Activated T-cell treated with anti-CD3 and anti-CD28 coated beads, Interleukin-2, amount 50 U/mL, for 24 hours (primary cell): Measurements from ENCODE around the gene RIC8A.
"Not testable (repeated sequence)": the region's sequence is repeated elsewhere in the genome, so short reads cannot be mapped to it uniquely, and the experiment has no call there.

ENCODE experiments used
- DNase-seq: peaks from one replicate; pipeline ENCODE4 v3.0.0-alpha.2; 2020
- H3K27ac Mint-ChIP-seq: 2 replicates; pipeline ENCODE4 v1.8.0; 2020; ENCODE audit warnings: mild to moderate bottlenecking, mixed read lengths
- H3K27me3 Mint-ChIP-seq: 2 replicates; pipeline ENCODE4 v1.8.0; 2020; ENCODE audit warnings: mixed read lengths
- H3K36me3 Mint-ChIP-seq: 2 replicates; pipeline ENCODE4 v1.8.0; 2020; ENCODE audit warnings: low read depth, mixed read lengths
- H3K4me1 Mint-ChIP-seq: 2 replicates; pipeline ENCODE4 v1.8.0; 2020; ENCODE audit warnings: low read depth, mixed read lengths
- H3K4me3 Mint-ChIP-seq: 2 replicates; pipeline ENCODE4 v1.8.0; 2020; ENCODE audit warnings: mild to moderate bottlenecking, moderate library complexity, mixed read lengths
- H3K9me3 Mint-ChIP-seq: 2 replicates; pipeline ENCODE4 v1.8.0; 2020; ENCODE audit warnings: mixed read lengths

Gene RIC8A

DNA sequence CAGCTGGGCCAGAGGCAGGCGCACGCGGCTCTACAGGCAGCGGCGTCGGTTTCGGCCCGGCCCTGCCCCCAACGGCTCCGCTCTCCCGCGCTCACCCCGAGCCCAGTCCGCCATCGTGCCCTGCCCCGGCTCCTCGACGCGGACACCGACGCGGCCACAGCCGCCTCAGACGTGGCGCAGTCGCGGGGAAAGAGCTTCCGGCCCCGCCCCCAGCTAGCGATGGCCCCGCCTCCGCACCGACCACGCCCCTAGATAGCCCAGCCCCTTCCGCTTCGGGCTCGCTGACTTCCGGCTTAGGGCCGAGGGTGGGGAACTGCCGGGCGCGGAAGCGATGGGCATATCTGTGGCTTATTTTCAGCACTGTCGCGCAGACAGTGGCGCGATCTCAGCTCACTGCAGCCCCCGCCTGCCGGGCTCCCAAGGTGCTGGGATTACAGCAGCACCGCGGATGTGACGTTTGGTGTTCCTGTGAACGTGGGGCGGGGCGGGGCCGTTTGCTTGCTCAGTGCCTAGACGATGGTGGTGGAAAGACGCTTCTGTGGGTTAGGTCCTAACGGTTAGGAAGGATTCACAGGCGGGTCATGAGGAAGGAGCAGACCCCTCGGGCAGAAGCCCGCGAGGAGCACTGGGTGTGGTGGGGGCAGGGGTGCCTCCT, at the start of gene RIC8A, which contains the start of gene BET1L:
TSS of gene RIC8A (plus strand) at position 501 of the 655 bp plus-strand sequence. CDS start 1,147 bp downstream, outside the sequence.
TSS of gene BET1L (minus strand) at position 192 of the 655 bp plus-strand sequence. CDS start at position 114, 78 bp downstream.
- Mint-ChIP-seq H3K4me1 (peaks cover 62% of the 10 kb centered on the region), H3K9me3 (no peaks in the 10 kb centered on the region), H3K27me3 (no peaks in the 10 kb centered on the region), H3K27ac (peak within 1 kb of the TSS; percentile 97), H3K36me3 (peaks cover 92% of the 10 kb centered on the region), H3K4me3 (peak within 1 kb of the TSS; percentile 99)
- peak; percentile 99 for DNase-seq

DNA sequence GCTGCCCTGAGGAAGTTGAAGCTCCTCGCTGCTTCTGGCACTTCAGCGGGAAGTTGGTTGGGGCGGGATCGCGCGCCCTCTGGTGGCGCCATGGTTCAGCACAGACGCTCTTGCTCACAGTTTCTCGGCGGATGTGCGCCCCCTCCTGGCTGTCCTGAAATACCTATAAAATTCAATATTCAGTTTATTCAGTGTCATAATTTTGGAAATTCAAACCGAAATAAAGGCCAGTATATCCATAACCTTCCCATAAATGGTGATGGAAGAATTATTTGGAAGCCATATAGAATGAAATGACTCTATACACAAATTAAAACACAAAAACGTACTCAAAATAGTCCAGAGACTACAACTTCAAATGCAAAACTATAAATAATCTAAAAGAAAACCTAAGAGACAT, 27.3 kb upstream of the RIC8A start:
- not testable (repeated sequence) for H3K9me3 Mint-ChIP-seq, H3K4me3 Mint-ChIP-seq, H3K4me1 Mint-ChIP-seq, DNase-seq, H3K27me3 Mint-ChIP-seq, H3K36me3 Mint-ChIP-seq, H3K27ac Mint-ChIP-seq

DNA sequence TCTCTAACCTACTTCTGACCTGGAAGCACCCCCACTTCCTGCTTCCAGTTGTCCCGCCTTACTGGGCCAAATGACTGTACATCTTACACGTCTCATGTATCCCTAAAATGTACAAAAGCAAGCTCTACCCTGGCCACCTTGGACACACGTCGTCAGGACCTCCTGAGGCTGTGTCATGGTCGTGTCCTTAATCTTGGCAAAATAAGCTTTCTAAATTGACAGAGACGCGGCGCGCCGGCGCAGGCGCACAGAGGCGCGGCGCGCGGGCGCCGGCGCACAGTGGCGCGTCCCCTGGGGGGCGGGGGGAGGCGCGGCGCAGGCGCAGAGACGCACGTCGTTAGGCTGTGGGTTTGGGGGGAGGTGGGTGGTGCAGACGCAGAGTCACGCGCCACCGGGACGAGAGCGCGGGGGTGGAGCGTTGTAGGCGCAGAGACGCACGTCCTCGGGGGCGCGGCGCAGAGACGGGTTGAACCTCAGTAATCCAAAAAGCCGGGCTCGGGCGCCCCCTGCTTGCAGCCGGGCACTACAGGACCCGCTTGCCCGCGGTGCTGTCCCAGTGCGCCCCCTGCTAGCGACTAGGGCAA, 18.2 kb upstream of the RIC8A start:
- DNase-seq, H3K36me3 Mint-ChIP-seq, H3K4me3 Mint-ChIP-seq, H3K4me1 Mint-ChIP-seq, H3K9me3 Mint-ChIP-seq, H3K27me3 Mint-ChIP-seq, H3K27ac Mint-ChIP-seq: not testable (repeated sequence)

DNA sequence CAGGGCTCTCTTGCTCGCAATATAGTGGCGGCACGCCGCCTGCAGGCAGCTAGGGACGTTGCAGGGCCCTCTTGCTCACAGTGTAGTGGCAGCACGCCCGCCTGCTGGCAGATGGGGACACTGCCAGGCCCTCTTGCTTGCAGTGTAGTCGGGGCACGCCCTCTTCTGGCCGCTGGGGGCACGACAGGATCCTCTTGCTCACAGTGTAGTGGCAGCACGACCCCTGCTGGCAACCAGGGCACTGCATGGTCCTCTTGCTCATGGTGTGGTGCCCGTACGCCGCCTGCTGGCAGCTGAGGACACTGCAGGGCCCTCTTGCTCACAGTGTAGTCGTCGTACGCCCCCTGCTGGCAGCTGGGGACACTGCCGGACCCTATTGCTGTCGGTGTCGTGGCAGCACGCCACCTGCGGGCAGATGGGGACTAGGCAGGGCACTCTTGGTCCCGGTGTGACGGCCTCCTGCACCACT, 17.6 kb upstream of the RIC8A start:
- H3K36me3 Mint-ChIP-seq, H3K9me3 Mint-ChIP-seq, H3K27ac Mint-ChIP-seq, H3K4me1 Mint-ChIP-seq, H3K4me3 Mint-ChIP-seq, H3K27me3 Mint-ChIP-seq: not testable (repeated sequence)
- DNase-seq, result peak; percentile 47

DNA sequence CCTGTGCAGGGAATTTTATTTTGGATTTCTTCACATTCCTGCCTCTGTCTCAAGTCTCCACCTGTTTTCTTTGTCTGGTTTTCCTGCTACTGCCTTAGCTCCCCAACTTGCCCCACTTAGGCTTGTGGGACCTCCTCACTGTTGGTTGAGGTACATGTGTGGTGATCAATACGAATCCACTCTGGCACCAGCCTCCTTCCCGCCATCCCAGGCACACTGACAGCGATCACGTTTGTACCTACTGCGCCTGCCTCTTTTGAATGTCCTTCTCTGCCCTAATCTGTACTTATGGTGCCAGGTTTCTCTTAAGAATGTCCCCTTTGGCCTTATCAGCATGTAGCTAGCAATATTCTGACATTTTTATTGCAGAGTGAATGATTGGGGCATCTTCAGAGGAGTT, 17.0 kb upstream of the RIC8A start:
- H3K4me3 Mint-ChIP-seq, H3K27ac Mint-ChIP-seq, DNase-seq, H3K27me3 Mint-ChIP-seq, H3K36me3 Mint-ChIP-seq, H3K9me3 Mint-ChIP-seq, H3K4me1 Mint-ChIP-seq: not testable (repeated sequence)

DNA sequence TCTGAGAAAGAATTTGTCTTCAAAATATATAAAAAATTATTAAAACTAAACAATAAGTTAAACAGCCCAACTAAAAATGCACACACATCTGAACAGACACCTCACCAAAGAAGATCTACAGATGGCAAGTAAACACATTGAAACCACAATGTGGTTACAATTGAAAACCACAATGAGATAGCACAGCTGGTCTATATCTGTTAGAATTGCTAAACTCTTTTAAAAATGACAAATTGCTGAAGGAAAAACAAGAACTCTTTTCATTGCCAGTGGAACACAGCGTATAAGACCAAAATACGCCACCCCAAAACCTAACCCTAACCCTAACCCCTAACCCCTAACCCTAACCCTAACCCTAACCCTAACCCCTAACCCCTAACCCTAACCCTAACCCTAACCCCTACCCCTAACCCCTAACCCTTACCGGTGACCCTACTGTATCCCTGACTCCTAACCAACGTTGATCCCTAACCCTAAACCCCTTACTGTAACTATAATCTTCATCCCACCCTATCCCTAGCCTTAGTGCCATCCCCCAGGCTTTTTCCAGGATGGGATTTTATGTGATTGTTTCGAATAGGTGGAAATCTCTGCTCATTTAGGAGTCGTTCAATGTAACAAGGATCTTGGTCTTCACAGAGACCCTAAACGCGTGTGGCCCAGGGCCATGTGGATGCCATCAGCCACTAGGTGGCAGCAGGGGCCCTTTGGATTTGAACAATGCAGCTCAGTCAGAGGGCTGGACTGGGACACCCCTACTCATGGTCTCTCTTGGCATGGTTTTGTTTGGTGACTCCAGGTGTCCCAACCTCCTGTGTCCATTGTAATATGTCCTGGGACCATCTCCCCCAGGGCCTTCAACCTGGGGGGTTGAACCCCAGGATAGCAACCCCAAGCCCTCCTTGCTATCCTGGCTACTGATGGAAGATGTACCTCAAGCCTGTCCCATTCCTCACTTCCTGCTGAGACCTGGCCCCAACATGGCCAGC, 15.7 kb upstream of the RIC8A start:
- H3K27me3 Mint-ChIP-seq, H3K27ac Mint-ChIP-seq, H3K4me3 Mint-ChIP-seq, H3K36me3 Mint-ChIP-seq, H3K4me1 Mint-ChIP-seq, H3K9me3 Mint-ChIP-seq: not testable (repeated sequence)
- peak; percentile 81 for DNase-seq

DNA sequence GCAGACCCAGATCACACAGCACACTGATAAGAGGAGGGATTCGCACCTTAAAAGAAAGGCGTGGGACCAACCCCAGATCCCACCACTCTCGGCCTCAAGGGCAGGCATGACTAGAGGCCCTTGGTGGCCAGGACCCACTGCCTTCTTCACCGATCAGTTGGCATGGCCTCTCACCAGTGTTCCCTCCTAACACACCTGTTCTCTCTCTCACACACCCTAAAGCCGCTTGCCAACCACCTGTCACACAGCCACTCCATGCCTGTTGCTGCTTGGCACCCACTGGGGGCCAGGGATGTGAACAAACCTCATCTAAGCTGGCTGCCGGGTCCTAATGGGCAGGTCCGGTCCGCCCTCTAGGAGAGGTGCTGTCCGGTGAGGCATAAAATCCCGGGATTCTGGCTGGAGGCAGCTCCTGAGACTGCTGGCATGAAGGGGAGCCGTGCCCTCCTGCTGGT, 14.8 kb upstream of the RIC8A start, which contains the start of gene SCGB1C1:
TSS of gene SCGB1C1 (plus strand) at position 405 of the 455 bp plus-strand sequence. CDS start at position 427, 22 bp downstream.
- H3K9me3 Mint-ChIP-seq, H3K27me3 Mint-ChIP-seq, H3K4me3 Mint-ChIP-seq, H3K4me1 Mint-ChIP-seq, DNase-seq, H3K27ac Mint-ChIP-seq, H3K36me3 Mint-ChIP-seq: not testable (repeated sequence)

DNA sequence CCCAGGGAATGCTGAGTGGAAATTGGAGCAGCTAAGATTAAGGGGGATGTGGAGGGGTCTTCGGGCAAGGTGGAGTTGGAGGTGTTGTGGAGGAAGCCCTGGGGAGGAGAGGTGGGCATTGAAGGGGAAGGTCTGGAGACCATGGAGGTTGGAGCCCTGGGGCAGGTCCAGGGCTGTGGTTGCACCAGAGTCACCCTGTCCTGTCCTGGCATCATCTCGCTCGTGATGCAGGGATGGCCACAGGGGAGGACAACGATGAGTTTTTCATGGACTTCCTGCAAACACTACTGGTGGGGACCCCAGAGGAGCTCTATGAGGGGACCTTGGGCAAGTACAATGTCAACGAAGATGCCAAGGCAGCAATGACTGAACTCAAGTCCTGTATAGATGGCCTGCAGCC, 14.0 kb upstream of the RIC8A start:
- not testable (repeated sequence) for DNase-seq, H3K27ac Mint-ChIP-seq, H3K4me3 Mint-ChIP-seq, H3K9me3 Mint-ChIP-seq, H3K36me3 Mint-ChIP-seq, H3K4me1 Mint-ChIP-seq, H3K27me3 Mint-ChIP-seq

DNA sequence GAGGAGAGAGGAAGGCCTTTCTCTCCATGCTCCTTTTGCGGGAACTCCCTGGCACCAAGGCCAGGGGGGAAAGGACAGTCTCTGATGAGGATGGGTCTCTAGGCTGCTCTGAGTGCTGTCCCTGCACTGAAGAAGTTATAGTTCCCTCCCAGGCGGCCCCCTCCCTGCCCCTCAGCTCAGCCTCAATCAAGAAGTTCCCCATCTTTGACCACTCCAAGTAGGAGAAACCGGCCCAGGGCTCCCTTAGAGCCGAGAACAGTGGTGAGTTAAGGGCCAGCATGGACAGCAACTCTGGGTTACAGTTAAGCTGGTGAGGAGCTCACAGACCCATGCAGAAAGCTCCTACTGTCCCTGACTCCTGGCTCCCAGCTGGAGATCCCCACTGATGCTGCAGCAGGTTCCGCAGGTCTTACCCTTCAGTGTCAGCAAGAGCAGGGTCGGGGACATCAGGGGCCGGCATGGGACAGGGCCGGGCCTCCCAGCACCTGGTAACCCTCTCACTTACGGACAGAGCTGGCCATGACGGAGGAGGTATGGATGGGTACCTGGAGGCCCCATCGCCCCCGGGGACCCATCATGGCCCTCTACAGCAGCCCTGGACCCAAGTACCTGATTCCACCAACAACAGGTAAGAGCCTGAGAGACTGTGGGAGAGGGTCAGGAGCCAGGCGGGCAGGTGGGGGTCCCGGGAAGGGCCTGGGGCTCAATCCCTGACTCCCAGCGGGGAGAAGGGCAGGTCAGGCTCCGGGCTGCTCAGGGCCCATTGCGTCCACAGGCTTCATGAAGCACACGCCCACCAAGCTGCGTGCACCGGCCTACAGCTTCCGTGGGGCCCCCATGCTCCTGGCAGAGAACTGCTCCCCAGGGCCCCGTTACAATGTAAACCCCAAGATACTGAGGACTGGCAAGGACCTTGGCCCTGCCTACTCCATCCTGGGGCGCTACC, 10.4 kb upstream of the RIC8A start:
- H3K27me3 Mint-ChIP-seq, result no peaks in the 10 kb centered on the region
- H3K9me3 Mint-ChIP-seq, result no peaks in the 10 kb centered on the region
- DNase-seq, result peak; percentile 25
- H3K27ac Mint-ChIP-seq, result no peak overlapping the region
- H3K36me3 Mint-ChIP-seq, result peaks cover 22% of the 10 kb centered on the region
- no peak overlapping the region for H3K4me3 Mint-ChIP-seq
- H3K4me1 Mint-ChIP-seq, result peaks cover 14% of the 10 kb centered on the region

DNA sequence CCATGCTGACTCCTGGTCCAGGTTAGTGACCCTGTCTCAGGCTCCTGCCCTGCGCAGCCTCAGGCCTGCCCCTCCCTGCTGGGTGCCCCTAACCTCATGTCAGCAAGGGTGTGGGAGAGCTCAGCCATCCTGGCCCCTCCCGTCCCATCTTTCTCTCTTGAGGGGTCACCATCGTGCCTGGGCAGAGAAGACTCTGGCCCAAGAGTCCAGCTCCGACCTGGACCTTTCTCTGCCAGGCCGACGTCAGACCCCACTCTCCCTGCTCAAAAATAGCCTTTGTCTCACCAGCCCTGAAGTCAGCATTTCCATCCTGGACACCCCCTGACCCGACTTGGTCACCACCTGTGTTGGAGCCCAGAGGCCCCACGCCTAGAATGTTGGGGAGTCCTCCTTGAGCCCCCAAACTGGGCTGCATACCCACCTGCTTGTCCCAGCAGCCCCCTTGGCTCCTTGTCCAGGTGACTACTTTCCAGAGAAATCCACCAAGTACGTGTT, 9.7 kb upstream of the RIC8A start:
- no peak for DNase-seq
- no peak overlapping the region for H3K4me3 Mint-ChIP-seq
- H3K27me3 Mint-ChIP-seq, result no peaks in the 10 kb centered on the region
- H3K9me3 Mint-ChIP-seq, result no peaks in the 10 kb centered on the region
- no peak overlapping the region for H3K27ac Mint-ChIP-seq
- H3K4me1 Mint-ChIP-seq, result peaks cover 19% of the 10 kb centered on the region
- peaks cover 30% of the 10 kb centered on the region for H3K36me3 Mint-ChIP-seq

DNA sequence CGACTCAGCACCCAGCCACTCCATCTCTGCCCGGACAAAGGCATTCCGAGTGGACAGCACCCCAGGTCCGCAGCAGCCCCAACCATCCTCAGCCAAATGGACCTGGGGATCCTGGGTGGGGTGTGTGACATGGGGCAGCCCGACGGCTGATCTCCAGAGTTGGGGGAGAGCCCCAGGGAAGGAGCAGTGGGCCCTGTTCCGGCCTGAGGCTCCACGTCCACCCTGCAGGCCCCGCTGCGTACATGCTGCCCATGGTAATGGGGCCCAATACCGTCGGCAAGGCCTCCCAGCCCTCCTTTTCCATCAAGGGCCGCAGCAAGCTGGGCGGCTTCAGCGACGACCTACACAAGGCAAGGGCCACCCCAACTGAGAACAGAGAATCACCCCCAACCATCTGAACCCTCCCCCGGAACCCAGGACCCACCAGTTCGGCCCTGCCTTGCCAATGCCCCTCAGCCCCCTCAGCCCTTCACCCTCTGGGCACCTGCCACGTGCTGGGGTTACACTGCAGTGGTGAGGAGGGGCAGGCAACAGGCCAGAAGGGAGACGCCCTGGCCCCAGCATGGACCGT, 9.2 kb upstream of the RIC8A start:
- no peak for DNase-seq
- H3K9me3 Mint-ChIP-seq, result no peaks in the 10 kb centered on the region
- H3K27me3 Mint-ChIP-seq, result no peaks in the 10 kb centered on the region
- H3K27ac Mint-ChIP-seq, result peak overlapping the region; percentile 35
- H3K36me3 Mint-ChIP-seq, result peaks cover 35% of the 10 kb centered on the region
- peaks cover 24% of the 10 kb centered on the region for H3K4me1 Mint-ChIP-seq
- H3K4me3 Mint-ChIP-seq, result no peak overlapping the region

DNA sequence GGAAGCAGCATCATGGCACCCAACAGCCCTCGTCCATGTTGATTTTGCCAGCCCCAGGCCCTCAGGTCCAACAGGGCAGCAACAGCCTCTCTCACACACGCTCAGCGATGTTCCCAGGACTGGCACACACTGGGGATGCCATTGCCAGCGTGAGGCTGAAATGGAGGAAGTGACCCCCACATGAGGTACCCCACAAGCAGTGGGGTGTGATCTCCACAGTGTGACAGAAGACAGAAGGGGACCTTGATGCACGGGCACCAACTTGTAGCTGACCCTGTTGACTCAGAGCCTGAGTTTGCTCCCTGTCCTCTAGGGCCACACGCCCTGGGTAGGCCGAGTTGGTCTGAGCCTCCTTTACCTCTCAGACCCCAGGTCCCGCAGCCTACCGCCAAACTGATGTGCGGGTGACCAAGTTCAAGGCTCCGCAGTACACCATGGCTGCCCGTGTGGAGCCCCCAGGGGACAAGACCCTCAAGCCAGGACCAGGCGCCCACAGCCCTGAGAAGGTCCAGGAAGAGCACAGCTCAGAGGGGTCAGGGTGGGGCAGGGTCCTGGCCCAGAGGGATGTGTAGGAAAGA, 8.4 kb upstream of the RIC8A start:
- no peak for DNase-seq
- H3K27me3 Mint-ChIP-seq, result no peaks in the 10 kb centered on the region
- H3K4me1 Mint-ChIP-seq, result peaks cover 32% of the 10 kb centered on the region
- no peaks in the 10 kb centered on the region for H3K9me3 Mint-ChIP-seq
- H3K4me3 Mint-ChIP-seq, result no peak overlapping the region
- peaks cover 43% of the 10 kb centered on the region for H3K36me3 Mint-ChIP-seq
- H3K27ac Mint-ChIP-seq, result no peak overlapping the region

DNA sequence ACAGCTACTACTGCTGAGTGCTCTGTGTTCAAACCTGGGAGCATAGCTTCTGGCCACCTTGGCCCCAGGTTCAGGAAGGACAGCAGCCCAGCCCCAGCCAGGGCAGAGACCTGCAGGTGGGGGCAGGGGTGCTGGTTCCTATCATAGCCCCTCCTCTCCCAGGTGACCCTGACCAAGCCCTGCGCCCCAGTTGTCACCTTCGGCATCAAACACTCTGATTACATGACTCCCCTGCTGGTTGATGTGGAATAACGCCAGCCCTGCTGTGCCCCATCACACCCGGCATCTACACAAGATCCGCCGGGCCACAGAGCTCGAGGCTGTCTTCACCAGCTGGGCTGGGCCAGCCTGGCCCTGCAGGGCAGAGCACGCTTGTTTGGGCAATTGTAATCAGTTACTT, 7.7 kb upstream of the RIC8A start:
- Mint-ChIP-seq H3K4me3 (no peak overlapping the region), H3K9me3 (no peaks in the 10 kb centered on the region), H3K4me1 (peaks cover 39% of the 10 kb centered on the region), H3K36me3 (peaks cover 50% of the 10 kb centered on the region), H3K27ac (peak overlapping the region; percentile 37), H3K27me3 (no peaks in the 10 kb centered on the region)
- peak; percentile 26 for DNase-seq
